ENCODE data around the gene PDS5B.

- TF ChIP-seq CTCF (IDR thresholded peaks at IDR 0.05), result no peak
- TF ChIP-seq EZH2 (IDR thresholded peaks at IDR 0.05; ENCODE audit: borderline replicate concordance, insufficient read depth, low read depth, low read length, poor library complexity, severe bottlenecking), result no peak
Observed at GRCh38 chr13:32822771-32823170, 236.5 kb downstream of the PDS5B start.

All from B cell (primary cell).